CD4-positive, alpha-beta T cell treated with Interleukin-17A for 1 hour (primary cell): ENCODE measurements around the gene PRKCH.
"Not testable (repeated sequence)": the region's sequence is repeated elsewhere in the genome, so short reads cannot be mapped to it uniquely, and the experiment has no call there.

Experiments
- DNase-seq: peaks from one replicate; pipeline ENCODE4 v3.0.0-alpha.2; 2020

Gene PRKCH

DNA sequence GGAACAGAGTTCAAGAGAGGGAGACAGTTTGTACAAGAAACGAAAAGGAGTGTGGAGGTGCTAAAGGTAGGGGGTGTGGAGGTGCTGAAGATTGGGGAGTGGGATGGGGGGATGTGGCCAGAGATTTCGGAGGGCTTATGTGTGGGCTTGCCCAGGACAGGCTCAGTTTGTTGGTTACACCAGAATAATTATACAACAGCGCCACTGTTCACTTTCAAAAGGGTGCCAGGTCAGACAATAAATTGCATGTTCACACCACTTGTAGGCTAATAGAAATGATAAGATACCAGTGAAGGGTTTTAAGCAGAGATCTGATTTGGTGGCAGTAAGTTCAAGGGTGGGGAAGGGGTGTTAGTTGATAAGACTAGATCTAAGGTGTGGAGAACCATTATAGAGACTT, 75.3 kb downstream of the PRKCH start:
- DNase-seq = no peak

DNA sequence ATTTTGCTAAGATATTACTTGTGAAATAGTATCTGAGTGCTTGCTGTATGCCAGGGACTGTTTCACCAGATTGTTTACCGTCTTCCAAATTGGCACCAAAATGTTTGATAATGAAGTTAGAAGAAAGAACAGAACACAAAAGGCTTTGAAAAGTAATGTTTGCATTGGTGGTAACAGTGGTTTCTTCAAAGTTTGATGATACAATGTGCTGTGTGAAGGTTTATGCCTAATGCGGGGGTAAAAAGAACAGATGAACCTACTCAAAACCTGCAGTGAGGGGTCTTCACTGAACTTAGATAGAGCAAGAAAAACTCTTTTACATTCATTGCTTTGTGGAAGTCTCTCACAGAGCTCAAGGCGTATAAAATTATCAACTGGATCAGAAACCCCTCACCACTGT, 76.2 kb downstream of the PRKCH start:
- DNase-seq = no peak

DNA sequence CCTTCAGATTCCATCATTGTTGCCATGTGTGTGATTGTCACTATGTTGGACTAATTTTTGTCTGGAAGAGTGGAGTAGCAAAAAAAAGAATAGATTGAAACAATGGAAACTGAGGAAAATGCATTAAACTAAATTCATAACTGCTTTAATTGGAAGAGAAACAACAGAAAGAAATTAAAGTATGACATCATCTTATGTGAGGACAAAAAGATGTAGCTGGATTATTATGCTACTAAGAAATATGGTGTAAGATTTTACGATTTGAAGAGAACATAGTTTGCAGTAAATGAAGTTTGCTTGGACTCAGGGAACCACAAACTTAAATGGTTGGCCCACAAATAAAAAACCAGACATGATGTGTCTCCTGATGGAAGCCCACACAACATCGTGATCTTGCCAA, 76.8 kb downstream of the PRKCH start:
- DNase-seq = no peak

DNA sequence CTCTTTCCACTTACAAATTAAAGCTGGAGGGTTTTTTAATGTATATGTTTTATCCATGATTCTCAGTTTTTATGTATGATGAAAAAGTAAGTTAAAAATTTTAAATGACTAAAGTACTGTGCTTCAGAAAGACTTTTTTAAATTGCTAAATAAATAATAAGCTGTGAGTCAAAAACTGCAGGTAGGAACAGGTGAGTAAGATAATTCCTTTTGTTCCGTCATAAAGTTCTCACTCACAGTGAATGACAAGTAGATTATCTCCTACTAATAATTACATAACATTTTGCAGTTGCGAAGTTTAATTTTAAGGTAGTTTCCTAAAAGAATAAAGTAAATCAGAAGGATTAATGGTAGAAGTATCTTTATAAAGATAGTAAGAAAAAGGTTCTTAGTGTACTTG, 78.0 kb downstream of the PRKCH start:
- DNase-seq = no peak

DNA sequence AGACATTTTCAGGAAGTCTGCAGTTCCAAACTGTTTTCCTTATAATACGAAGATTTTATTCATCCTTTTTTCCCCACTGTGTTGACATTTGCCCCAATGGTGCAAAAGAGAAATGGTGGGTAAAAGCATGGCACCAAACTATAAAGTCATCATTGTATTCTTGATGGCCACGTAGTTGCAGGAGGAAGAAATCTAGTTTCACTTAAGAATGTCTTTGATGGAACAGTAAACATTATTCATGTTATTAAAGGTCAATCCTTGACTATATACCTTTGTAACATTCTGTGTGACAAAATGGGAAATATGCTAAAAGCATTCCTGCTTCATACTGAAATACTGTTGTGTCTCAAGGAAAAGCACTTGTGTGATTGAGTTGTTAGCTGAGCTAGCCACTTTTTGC, 80.1 kb downstream of the PRKCH start:
- no peak for DNase-seq

DNA sequence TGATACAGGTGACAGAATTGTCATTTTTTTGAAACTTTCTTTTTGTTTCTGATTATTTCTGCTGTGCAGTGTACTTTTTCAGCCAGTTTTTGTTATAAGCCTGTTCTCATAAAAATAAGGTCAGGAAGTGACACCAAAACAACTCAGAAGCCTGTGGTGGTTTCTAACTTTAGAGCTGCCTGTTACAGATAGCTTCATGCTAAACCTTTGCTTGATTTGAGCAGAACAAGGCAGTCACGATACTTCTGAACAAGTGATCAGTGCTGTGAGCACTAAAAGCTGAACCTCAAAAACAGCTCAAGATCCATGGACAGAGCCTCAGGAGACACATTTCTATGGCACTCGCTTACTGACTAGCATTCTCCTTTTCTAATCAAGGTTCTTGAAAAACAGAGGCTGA, 82.0 kb downstream of the PRKCH start:
- DNase-seq = peak; percentile 72

DNA sequence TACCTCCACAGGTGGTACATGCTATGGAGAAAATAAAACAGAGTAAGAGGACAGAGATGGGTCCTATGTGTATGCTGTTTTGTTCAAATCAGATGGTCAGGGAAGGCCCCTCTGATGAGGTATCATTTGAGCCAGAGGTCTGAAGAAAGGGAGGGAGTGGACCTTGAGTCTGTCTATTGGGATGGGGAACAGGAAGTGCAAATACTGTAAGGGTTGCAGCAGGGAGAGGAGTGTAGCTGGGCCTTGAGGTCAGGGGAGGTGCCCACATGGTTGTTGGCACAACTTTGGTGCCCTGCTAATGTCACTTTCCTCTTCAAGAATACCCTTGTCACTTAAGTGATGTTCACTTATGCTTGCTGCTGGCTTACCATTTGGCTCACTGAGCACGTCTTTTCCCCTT, 83.3 kb downstream of the PRKCH start:
- no peak for DNase-seq

DNA sequence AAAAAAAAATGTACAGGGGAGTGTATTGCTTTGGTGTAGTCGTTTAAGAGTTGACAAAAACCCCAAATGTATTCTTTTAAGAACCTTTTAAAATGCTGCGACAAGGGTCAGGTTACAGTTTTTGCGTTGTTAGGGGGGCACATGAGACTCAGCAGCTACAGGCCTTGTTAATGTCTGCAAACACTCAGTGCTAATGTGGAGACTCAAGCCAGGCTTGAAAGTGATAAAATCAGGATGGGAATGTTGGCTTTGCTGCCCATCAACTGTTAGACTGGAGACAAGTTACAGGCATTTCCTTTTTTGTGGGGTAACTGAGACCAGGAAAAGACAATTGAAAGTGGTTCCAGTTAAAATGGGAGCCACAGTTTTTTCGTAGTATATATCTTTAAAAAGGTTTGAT, 84.8 kb downstream of the PRKCH start:
- no peak for DNase-seq

DNA sequence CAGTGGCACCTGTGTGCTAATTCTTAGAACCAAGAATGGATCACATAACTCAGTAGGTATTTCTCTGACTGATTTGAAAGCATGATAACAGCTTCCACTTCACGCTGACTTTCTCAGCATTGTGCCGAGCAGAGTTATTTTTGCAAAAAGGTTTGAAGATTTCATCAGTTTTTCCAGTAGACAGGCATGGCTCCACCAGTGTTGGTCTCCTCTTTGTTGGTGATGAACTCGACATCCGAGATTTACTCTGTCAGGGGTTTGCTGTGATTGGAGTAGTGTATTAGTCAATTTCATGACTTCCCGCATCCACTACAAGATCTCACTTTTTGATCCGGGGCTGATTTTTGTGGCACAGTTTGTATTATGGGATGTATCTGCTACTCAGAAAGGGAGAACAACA, 85.3 kb downstream of the PRKCH start:
- DNase-seq = peak; percentile 61

DNA sequence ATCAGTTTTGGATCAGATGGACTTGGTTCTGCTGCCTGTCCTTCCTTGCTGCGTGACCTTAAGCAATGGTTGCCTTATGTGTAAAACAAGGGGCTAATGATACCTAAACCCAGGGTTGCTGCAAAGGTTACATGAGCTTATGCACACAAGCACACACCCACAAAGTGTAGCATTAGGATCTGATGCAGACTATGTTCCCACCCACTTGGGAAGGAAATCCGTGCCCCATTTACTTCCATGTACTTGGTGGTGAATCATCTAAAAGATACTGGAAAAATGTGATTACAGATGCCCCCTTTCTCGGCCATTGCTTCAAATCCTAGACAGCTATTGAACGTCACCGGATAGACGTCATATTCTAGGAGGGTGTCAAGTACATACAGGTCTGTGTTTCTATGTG, 87.1 kb downstream of the PRKCH start:
- DNase-seq = no peak

DNA sequence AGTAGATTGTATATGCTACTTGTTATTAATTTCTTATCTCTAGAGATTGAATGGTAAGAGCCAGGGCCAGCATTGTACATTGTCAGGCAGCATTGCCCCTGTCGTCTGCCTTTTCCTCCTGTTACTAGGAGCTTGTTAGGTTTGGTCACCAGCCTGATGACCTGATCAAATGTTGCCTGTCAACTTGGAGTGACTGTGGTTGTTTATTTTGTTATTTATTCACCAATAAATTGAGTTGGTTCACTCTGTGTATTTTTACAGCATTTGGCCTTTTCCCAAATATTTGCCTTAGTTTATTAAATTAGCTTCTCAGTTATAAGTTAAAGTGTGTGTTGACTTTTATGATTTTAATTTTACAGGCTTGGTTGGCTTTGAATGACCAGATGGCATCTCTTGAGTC, 88.4 kb downstream of the PRKCH start:
- DNase-seq = no peak

DNA sequence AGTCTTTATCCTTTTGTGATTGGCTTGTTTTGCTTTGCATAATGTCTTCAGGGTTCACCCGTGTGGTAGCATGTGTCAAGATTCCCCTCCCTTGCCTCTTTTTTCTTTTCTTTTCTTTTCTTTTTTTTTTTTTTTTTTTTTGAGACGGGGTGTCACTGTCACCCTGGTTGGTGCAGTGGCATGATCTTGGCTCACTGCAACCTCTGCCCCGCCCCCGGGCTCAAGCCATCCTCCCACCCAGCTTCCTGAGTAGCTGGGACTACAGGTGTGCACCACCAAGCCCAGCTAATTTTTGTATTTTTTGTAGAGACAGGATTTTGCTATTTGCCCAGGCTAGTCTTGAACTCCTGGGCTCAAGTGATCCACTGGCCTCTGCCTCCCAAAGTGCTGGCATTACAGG, 94.6 kb downstream of the PRKCH start:
- DNase-seq = not testable (repeated sequence)

DNA sequence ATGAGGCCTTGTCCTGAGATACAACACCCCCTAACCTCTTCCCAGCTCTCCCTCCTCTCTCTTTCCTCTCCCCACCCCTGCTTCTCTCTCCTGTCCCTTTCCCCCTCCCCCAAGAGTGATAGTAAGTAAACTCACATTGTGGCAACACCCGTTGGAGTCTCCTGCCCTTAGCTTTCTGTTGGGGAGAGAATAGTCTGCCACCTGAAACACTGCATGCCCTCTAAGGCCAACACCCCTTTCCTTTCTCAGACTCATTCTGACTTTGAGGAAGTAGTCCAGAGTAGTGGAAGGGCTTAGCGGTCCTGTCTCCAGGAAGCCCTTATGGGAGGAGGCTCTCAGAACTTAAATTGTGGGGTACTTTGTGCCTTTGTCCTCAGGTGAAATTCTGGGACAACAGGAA, 95.2 kb downstream of the PRKCH start:
- no peak for DNase-seq

DNA sequence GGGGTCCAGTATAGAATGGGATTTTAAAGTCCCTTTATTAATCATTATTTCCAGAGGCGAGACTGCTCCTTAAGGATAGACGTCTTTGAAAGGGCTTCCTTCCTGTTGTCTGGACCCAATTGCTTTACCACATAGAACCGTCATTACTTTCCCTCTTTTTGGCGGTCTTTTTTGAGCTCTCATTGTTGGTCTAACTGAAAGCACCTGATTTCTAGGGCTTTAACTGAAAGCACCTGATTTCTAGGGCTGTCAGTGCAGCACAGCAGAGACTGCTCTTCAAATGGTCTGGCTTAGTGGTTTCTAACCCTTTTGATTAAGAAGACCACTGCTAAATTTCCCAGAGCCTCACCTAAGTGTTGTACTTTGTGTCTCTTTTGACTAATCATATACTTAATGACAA, 95.8 kb downstream of the PRKCH start:
- DNase-seq = peak; percentile 37

DNA sequence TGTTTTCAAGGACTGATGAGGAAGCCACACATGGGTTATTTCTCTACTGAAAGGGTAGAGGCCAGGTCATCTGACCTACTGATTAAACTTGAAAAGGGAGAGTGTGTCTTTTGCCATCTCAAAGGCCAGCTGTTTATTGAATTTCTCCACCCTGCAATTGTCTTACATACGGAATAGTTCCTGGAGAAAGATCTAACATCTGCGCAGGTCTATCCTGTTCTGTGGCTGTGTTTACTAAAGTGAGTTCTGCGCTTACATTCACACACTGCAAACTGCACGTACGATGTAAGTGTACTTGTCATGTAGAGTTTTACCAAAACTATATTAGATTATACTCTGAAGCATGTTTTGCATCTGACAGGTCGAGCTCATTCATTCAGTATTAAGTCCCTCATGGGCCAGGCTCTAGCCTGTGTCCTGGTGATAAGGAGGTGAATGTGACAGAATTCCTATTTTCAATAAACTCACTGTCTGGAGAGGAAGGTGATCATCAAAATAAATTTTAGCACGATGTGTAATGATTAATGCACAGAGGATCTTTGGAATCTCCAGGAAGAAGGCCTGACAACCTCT, 96.6 kb downstream of the PRKCH start:
- no peak for DNase-seq

DNA sequence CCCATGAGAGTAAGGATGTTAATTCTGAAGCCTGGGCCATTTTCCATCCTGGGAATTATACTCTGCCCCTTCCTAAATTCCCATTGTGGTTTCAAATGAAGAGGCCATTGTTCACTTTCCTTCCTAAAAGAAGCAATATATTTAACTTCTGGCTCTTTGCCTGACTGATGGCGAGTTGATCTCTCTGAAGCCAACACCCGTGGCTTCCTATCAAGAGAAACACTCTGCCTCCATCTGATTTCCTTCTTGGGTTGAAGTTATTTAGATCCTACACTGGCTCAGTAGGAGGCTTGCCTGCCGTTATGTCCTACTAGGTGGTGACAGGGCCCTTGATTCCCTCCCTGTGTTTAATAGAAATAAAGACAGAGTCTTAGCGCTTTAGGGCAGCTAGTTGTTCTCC, 97.4 kb downstream of the PRKCH start:
- DNase-seq = no peak

DNA sequence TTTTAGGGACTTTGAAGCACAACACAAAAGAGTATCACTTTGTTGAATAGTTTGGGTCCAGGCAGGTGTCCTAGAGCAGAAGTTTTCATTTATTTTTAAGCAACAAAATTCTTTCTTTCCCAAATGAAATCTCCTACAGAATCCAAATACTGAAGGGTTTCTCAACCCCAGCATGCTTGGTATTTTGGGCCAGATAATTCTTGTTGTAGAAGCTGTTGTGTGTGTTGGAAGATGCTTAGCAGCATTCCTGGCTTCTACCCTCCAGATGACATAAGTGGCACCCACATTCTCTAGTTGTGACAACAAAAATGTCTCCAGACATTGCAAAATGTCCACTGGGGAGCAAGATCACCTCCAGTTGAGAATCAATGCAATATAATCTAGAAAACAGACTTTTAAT, 97.8 kb downstream of the PRKCH start:
- DNase-seq = no peak

DNA sequence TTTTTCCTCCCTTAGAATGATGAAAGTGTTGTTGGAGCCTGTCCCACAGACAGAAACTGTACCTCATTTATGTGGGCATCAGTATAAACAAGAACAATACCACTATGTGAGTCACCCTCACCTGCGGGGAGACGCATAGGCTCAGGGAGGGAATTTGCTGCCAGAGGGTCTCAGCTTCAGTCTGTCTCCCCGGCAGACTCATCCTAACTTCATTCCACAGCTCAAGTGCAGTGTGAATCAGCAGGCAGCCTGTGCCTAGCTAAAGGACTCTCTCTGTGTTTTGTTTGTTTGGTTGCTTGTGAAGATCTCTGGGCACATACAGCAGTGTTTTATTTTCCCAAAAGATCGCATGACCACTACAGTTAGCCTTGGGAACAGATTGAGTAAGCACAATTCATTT, 98.9 kb downstream of the PRKCH start:
- no peak for DNase-seq

DNA sequence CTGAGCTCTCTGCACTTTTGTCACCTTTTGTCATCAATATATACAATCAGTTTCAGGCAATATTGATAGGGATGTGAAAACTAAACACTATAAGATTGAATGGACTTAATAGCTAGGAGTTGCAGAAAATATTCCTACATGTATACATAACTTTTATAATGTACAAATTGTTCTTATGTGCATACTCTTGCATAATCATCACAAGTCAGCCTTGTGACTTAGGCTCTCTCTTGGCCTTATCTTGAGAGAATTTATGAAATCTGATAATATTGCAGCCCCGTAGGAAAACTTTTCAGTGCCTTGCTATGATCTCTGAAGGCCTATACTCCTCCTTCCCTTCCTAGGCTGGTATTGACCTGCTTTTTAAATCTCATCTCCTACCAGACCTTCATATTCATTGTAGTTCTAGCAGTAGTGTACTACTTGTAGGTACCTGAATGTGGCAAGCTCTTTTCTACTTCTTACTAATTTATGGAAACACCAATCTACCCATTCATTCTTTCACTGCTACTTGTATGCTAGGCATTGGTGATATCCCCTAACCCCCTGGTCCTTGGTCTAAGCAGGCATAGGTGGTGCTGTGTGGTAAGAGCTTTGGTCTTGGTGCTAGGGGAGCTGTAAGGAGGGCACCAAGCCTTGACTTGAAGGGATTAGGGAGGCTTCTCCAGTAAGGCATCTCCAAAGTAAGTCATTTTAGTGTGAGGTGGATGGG, 100.0 kb downstream of the PRKCH start:
- DNase-seq = no peak

DNA sequence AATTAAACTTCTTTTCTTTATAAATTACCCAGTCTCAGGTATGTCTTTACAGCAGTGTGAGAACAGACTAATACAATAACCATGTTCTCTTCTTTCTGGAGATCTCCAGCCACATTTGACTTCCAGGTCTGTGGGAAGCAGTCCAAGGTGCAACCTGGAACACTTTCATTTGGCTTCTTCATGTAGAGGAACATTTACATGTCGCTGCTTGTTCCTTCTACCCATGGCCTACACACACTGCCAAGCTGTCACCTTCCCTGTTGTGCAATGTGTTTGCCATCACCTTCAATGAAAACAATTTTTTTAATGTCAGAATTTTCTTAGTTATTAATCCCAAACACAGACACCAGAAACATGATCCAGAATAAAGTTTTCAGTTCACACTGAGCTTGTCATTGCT, 104.7 kb downstream of the PRKCH start:
- no peak for DNase-seq

DNA sequence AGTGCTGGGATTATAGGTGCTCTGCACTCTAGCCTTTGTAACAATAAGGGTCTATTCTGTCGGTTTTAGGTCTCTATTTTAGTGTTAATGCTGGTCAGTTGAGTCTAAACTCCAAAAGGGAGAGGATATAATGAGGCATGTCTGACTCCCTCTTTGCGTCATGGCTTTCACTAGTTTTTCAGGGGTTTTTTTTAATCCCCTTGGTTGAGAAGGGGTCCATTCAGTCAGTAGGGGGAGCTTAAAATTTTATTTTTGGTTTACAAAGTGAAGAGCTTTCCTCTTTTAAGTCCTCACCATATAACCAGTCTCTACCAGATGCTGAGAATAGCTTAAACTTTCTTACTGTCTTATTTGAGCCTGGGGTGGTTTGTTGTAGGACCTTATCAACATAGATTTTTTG, 106.9 kb downstream of the PRKCH start:
- no peak for DNase-seq

DNA sequence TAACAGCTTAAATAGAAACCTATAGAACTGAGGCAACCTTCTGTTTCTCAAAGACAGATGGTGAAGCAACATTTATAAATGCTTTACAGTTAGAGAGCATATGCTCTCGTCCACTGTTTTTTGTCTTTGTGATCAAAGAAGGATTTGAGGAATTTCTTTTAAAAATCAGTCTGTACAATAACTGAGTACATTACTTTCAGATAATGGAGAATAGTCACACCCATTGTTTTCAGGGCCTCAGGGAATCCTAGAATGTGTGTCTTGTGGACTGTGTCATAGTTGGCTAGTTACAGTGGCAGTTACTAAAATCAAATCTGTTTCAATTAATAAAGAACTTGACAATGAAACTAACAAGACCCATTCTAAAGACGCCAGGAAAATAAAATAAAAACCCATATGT, 107.9 kb downstream of the PRKCH start:
- DNase-seq = no peak

DNA sequence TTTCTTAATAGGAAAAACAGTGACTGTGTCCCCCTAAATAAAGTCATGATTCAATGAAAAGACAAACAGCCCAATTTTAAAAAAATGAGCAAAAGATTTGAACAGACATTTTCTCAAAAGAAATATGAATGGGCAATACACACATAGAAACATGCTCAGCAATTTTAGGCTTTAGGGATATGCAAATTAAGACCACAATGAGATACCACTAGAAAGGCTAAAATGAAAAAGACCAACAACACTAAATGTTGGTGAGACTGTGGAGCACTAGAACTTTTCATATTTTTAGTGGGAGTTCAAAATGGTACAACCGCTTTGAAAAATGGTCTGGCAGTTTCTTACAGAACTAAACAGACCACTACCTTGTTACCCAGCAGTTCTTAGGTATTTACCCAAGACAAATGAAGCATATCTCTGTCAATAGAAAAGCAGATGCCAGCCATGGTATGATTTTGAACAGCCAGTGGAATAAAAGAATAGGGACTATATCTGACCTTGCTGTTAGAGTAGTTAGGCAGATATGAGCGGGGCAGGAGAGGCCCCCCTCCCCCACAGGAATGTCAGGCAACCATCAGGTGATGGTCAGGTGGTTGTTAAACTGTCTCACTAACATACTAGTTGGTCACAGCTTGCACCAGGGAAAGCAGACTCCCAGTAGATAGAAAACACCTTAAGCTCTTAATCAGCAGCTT, 108.8 kb downstream of the PRKCH start:
- no peak for DNase-seq

DNA sequence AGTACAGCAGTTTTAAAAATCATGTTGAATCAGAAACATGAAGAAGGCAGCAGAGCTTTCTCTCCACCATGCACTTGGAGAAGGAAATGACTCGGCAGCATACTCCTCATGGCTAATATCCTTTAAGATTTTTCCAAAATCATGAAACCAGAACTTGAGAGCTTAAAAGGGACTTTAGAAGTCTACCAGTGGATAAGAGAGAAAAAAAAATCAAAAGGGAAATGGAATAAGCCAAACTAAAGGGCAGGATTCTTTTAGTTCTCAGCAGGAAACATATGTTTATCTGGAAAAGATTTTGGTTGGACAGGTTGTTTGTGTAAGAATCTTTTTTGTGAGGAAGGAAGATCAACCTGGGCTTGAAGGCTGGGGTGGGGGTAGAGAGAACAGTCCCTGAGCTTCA, 111.8 kb downstream of the PRKCH start:
- DNase-seq = no peak

DNA sequence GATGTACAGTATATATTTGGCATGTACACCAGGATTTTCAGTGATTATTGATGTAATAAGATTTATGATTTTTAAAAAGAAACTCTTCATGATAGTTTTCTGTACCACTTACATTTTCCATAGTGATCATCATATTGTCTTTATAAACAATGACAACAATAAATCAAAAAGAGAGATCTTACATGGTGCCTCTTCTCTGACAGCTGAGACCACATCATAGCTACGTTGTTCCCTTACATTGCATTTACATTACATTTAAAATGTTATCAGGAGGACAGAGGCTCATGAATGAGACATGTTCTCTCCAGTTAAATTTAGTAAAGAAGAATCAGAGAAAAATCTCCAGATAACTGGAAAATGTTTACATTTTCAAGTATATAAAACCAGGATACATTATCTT, 112.4 kb downstream of the PRKCH start:
- DNase-seq = no peak
